ENCODE data around the gene LRP1-AS.

LRP1-AS gene

GRCh38 chr12:57106021-57106708, 41.3 kb downstream of the LRP1-AS start:
- Histone ChIP-seq H4K20me1 (ENCODE audit: insufficient read depth, low read length) (no peaks in the 10 kb centered on the region), H3K27me3 (replicated peaks; ENCODE audit: insufficient read depth, low read length) (no peaks in the 10 kb centered on the region), H3F3A (ENCODE audit: insufficient read depth, low read length) (peaks cover 3% of the 10 kb centered on the region; the same call in 1 of the 2 replicates), H3K9me2 (replicated peaks; ENCODE audit: insufficient read depth, low read length) (no peaks in the 10 kb centered on the region), H3K9me3 (replicated peaks; ENCODE audit: insufficient read depth, low read length) (no peaks in the 10 kb centered on the region), H3K27ac (ENCODE audit: low read length) (no peak overlapping the region), H3K79me2 (ENCODE audit: low read length) (peaks cover 12% of the 10 kb centered on the region; the same call in 1 of the 2 replicates), H3K4me3 (ENCODE audit: low read length) (no peak overlapping the region), H3K4me1 (ENCODE audit: low read length) (no peaks in the 10 kb centered on the region; the same call in 1 of the 2 replicates), H3K36me3 (replicated peaks; ENCODE audit: insufficient read depth, low read length) (no peaks in the 10 kb centered on the region), H3K9ac (ENCODE audit: low read length) (no peak overlapping the region), H2AFZ (ENCODE audit: low read length) (no peak overlapping the region), H3K4me2 (ENCODE audit: low read depth, low read length) (no peak overlapping the region)
- no peak for DNase-seq
- TF ChIP-seq EZH2 (optimal IDR thresholded peaks at IDR 0.05; ENCODE audit: low read depth, low read length), result no peak
- no peak for TF ChIP-seq CTCF (IDR thresholded peaks at IDR 0.05; ENCODE audit: low read length)
- TF ChIP-seq EZH2phosphoT487 (IDR thresholded peaks at IDR 0.05; ENCODE audit: low read length), result no peak

- Histone ChIP-seq H3K4me3 (ENCODE audit: low read length) (no peak overlapping the region), H3K9me3 (replicated peaks; ENCODE audit: insufficient read depth, low read length) (no peaks in the 10 kb centered on the region), H3F3A (ENCODE audit: insufficient read depth, low read length) (no peaks in the 10 kb centered on the region; the same call in 1 of the 2 replicates), H3K4me2 (ENCODE audit: low read depth, low read length) (no peak overlapping the region), H3K4me1 (ENCODE audit: low read length) (no peaks in the 10 kb centered on the region; the same call in 1 of the 2 replicates), H4K20me1 (ENCODE audit: insufficient read depth, low read length) (no peaks in the 10 kb centered on the region), H3K9me2 (replicated peaks; ENCODE audit: insufficient read depth, low read length) (no peaks in the 10 kb centered on the region), H3K79me2 (ENCODE audit: low read length) (peaks cover 7% of the 10 kb centered on the region; the same call in 1 of the 2 replicates), H3K36me3 (replicated peaks; ENCODE audit: insufficient read depth, low read length) (no peaks in the 10 kb centered on the region), H2AFZ (ENCODE audit: low read length) (no peak overlapping the region), H3K27ac (ENCODE audit: low read length) (no peak overlapping the region), H3K9ac (ENCODE audit: low read length) (no peak overlapping the region), H3K27me3 (replicated peaks; ENCODE audit: insufficient read depth, low read length) (no peaks in the 10 kb centered on the region)
- DNase-seq, result no peak
- TF ChIP-seq EZH2phosphoT487 (IDR thresholded peaks at IDR 0.05; ENCODE audit: low read length), result no peak
- no peak for TF ChIP-seq CTCF (IDR thresholded peaks at IDR 0.05; ENCODE audit: low read length)
- no peak for TF ChIP-seq EZH2 (optimal IDR thresholded peaks at IDR 0.05; ENCODE audit: low read depth, low read length)
These were observed 42.2 kb downstream of the LRP1-AS start for GRCh38 chr12:57105011-57105753.

GRCh38 chr12:57104292-57104910, 43.0 kb downstream of the LRP1-AS start:
- TF ChIP-seq EZH2phosphoT487 (IDR thresholded peaks at IDR 0.05; ENCODE audit: low read length), result no peak
- TF ChIP-seq EZH2 (optimal IDR thresholded peaks at IDR 0.05; ENCODE audit: low read depth, low read length), result no peak
- no peak for TF ChIP-seq CTCF (IDR thresholded peaks at IDR 0.05; ENCODE audit: low read length)
- Histone ChIP-seq H3K27ac (ENCODE audit: low read length) (no peak overlapping the region), H3K9me3 (replicated peaks; ENCODE audit: insufficient read depth, low read length) (no peaks in the 10 kb centered on the region), H3K4me2 (ENCODE audit: low read depth, low read length) (no peak overlapping the region), H3K4me3 (ENCODE audit: low read length) (no peak overlapping the region), H3K9me2 (replicated peaks; ENCODE audit: insufficient read depth, low read length) (no peaks in the 10 kb centered on the region), H3K27me3 (replicated peaks; ENCODE audit: insufficient read depth, low read length) (no peaks in the 10 kb centered on the region), H4K20me1 (ENCODE audit: insufficient read depth, low read length) (no peaks in the 10 kb centered on the region), H3K79me2 (ENCODE audit: low read length) (0 out of 2 replicates have a peak, but pooled peaks cover 1% of the 10 kb centered on the region), H2AFZ (ENCODE audit: low read length) (no peak overlapping the region), H3K36me3 (replicated peaks; ENCODE audit: insufficient read depth, low read length) (no peaks in the 10 kb centered on the region), H3K4me1 (ENCODE audit: low read length) (no peaks in the 10 kb centered on the region), H3F3A (ENCODE audit: insufficient read depth, low read length) (no peaks in the 10 kb centered on the region), H3K9ac (ENCODE audit: low read length) (no peak overlapping the region)
- DNase-seq, result no peak

Data from MM.1S (cell line).